Upper lobe of left lung (tissue), 6 donors: ENCODE measurements around the gene MYH9. TPM values are rescaled to one million over a fixed set of nuclear protein-coding genes. Genes with fewer than 3 reads are reported as not detected.

Source experiments
- ATAC-seq, 2 donors: fragments of 200-7000 bp; cut with Tn5 transposase; one replicate each; pipeline ENCODE4 v1.9.1; 2022; ENCODE audit warnings: mild to moderate bottlenecking in 2 of 2, moderate library complexity in 2 of 2; ENCODE audit not compliant: low FRiP score in 2 of 2
- DNase-seq, 2 donors: peaks; one replicate each; pipeline ENCODE4 v3.0.0-alpha.2; 2019 to 2020
- H3K27ac ChIP-seq, 4 donors: fragments of 200-600 bp; sonication (generic); one replicate each; pipeline ENCODE4 v1.5.1; 2016 to 2019
- H3K27me3 ChIP-seq, 4 donors: fragments of 200-600 bp; sonication (generic); one replicate each; pipeline ENCODE4 v1.5.1; 2017 to 2019
- H3K36me3 ChIP-seq, 4 donors: fragments of 200-600 bp; sonication (generic); one replicate each; pipeline ENCODE4 v1.5.1; 2016 to 2019
- H3K4me1 ChIP-seq, 4 donors: fragments of 200-600 bp; sonication (generic); one replicate each; pipeline ENCODE4 v1.5.1; 2018 to 2019
- H3K4me3 ChIP-seq, 4 donors: fragments of 200-600 bp; sonication (generic); one replicate each; pipeline ENCODE4 v1.5.1; 2017 to 2019; ENCODE audit warnings: mild to moderate bottlenecking in 2 of 4, moderate library complexity in 1 of 4
- H3K9me3 ChIP-seq, 4 donors: fragments of 200-600 bp; sonication (generic); one replicate each; pipeline ENCODE4 v1.5.1; 2018 to 2019
- CTCF ChIP-seq, 6 experiments: fragments of 450-650 bp in 4 of 6; fragments of 200-600 bp in 2 of 6; sonication (generic) in 2 of 6; IDR thresholded peaks; one replicate each; pipeline ENCODE4 v1.5.1; 2016 to 2019; ENCODE audit warnings: antibody characterized with exemption in 6 of 6
- EP300 ChIP-seq, 4 donors: sonication (generic); formaldehyde crosslinking; IDR thresholded peaks; one replicate each; pipeline ENCODE4 v1.5.1; 2017; ENCODE audit warnings: antibody characterized with exemption in 4 of 4, control low read depth in 2 of 4
- POLR2A ChIP-seq, 4 donors: fragments of 450-650 bp; IDR thresholded peaks; one replicate each; pipeline ENCODE4 v1.5.1; 2016 to 2017; ENCODE audit warnings: antibody characterized with exemption in 4 of 4, mild to moderate bottlenecking in 2 of 4
- POLR2AphosphoS5 ChIP-seq, 2 donors: sonication (generic); formaldehyde crosslinking; IDR thresholded peaks; one replicate each; pipeline ENCODE4 v1.5.1; 2017; ENCODE audit warnings: antibody characterized with exemption in 2 of 2
- WGBS, 2 donors: methylation state at CpG; one replicate each; pipeline ENCODE4 v1.1.5; 2017 to 2018; 5-methylcytosine and 5-hydroxymethylcytosine counted together
- total RNA-seq, 6 donors: library from RNA; depleted of rRNA in 4 of 6; stranded (reverse); fragments of >200 nt in 4 of 6; gene quantifications; one replicate each; pipeline versions ENCODE4 v1.1.0 to v1.2.1, GENCODE V29; 2016 to 2021
- donor health status: DM: no; HTN: no; CAD: no; lungs with moderate emphysema.
- donor health status: DM: no; HTN: yes; CAD: no; lungs with severe emphysema.

The MYH9 gene
- total RNA-seq, 6 donors from 2014 or later: 486 to 925 (median 599) TPM

DNA sequence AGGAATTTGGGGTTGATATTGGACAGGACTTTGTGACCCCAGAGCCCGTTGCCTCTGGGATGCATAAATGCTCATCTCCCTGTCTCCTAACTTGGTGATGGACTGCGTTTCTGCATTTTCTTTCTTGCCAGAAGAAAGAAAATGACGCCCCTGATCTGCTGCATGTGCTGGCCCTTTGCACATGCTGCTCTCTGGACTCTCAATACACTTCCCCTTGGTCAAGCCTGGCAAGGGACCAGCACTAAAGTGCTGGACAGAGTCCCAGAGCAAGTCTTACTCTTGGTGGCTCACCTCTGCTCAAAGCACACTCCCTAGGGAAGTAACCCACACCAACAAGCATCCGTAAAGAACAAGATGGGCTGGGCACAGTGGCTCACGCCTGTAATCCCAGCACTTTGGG, 40.7 kb downstream of the MYH9 start:
- DNase-seq: no peak
- Histone ChIP-seq H3K4me3 (no peak overlapping the region), H3K36me3 (peaks cover 8 to 65% (median 33%) of the 10 kb centered on the region in 4 donors), H3K9me3 (no peaks in the 10 kb centered on the region), H3K27me3 (no peaks in the 10 kb centered on the region), H3K27ac (peak overlapping the region; percentile 50 to 91 (median 58)), H3K4me1 (peaks cover 81 to 95% (median 88%) of the 10 kb centered on the region in 4 donors)
- TF ChIP-seq EP300 (IDR thresholded peaks at IDR 0.05) (no peak), POLR2AphosphoS5 (IDR thresholded peaks at IDR 0.05) (no peak), POLR2A (IDR thresholded peaks at IDR 0.05) (no peak), CTCF (IDR thresholded peaks at IDR 0.05) (no peak)
- WGBS, 2 donors: 75 to 80% methylated on average over 4 to 5 of the region's 5 CpGs
- no peak for ATAC-seq

DNA sequence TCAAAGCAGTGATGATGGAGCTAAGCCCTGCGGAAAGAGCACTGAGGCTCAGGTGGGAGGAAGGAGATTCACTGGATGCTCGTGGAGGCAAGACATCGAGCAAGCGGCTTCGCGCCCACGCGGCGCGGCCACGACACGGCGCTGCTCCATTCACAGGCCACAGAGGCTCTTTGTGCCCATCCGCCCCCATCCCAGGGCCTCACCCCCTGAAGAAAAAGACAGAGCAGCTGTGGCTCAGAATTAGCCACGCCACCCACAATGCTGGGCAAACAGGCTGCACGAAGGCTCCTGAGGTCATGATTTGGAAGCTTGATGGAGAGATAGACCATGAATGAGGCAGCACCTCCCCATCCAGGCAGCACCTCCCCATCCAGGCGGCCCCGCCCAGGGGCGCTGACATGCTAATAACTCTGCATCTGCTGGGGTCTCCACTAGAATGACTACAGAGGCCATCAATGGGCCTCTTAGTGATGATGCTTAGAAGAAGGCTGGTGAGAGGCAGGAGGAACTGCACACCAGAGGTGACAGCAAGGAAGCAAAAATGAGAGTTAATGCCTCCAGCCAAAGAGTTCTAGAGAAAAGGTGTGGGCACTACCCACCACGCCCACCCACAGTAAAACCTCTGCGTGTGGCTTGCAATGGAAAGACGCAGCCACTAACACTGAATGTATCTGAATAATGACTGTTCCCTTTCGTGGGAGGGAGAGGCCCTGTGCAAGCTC, 43.5 kb downstream of the MYH9 start:
- no peaks in the 10 kb centered on the region for H3K27me3 ChIP-seq
- no peak for TF ChIP-seq EP300 (IDR thresholded peaks at IDR 0.05)
- no peak for TF ChIP-seq POLR2AphosphoS5 (IDR thresholded peaks at IDR 0.05)
- no peak for TF ChIP-seq CTCF (IDR thresholded peaks at IDR 0.05)
- H3K36me3 ChIP-seq: peaks cover 29 to 93% (median 58%) of the 10 kb centered on the region in 4 donors
- H3K4me1 ChIP-seq: peaks cover 81 to 94% (median 84%) of the 10 kb centered on the region in 4 donors
- no peaks in the 10 kb centered on the region for H3K9me3 ChIP-seq
- peak overlapping the region; percentile 32 to 91 (median 69) for H3K27ac ChIP-seq
- H3K4me3 ChIP-seq: no peak overlapping the region
- WGBS, 2 donors: 86 to 90% methylated on average over 23 of the region's 23 CpGs
- DNase-seq: peak in 1 of 2 donors; percentile 68
- no peak for ATAC-seq

- no peak for ATAC-seq
- Histone ChIP-seq H3K9me3 (no peaks in the 10 kb centered on the region), H3K4me1 (peaks cover 83 to 92% (median 84%) of the 10 kb centered on the region in 4 donors), H3K27ac (peak overlapping the region; percentile 32 to 91 (median 69)), H3K36me3 (peaks cover 29 to 96% (median 62%) of the 10 kb centered on the region in 4 donors), H3K27me3 (no peaks in the 10 kb centered on the region), H3K4me3 (no peak overlapping the region)
- TF ChIP-seq CTCF (IDR thresholded peaks at IDR 0.05) (no peak), EP300 (IDR thresholded peaks at IDR 0.05) (no peak), POLR2AphosphoS5 (IDR thresholded peaks at IDR 0.05) (no peak)
- peak in 1 of 2 donors; percentile 59 for DNase-seq
- WGBS, 2 donors: 48% methylated on average over 9 of the region's 9 CpGs
Observed at GRCh38 chr22:36343720-36344105, 44.1 kb downstream of the MYH9 start.

GRCh38 chr22:36343070-36343719, 44.6 kb downstream of the MYH9 start:
- Histone ChIP-seq H3K27me3 (no peaks in the 10 kb centered on the region), H3K36me3 (peaks cover 29 to 96% (median 66%) of the 10 kb centered on the region in 4 donors), H3K4me1 (peaks cover 82 to 93% (median 89%) of the 10 kb centered on the region in 4 donors), H3K4me3 (no peak overlapping the region), H3K9me3 (no peaks in the 10 kb centered on the region), H3K27ac (peak overlapping the region; percentile 32 to 91 (median 69))
- DNase-seq (no peak), ATAC-seq (no peak)
- WGBS, 2 donors: 63 to 73% methylated on average over 5 of the region's 5 CpGs
- TF ChIP-seq CTCF (IDR thresholded peaks at IDR 0.05) (no peak), EP300 (IDR thresholded peaks at IDR 0.05) (no peak), POLR2A (IDR thresholded peaks at IDR 0.05) (no peak), POLR2AphosphoS5 (IDR thresholded peaks at IDR 0.05) (no peak)
